Body of pancreas (tissue), 4 donors: ENCODE data around the gene ANKRD2.

ENCODE experiments used
- POLR2A ChIP-seq, 3 donors: fragments of 450-650 bp; IDR thresholded peaks; one replicate each; pipeline ENCODE4 v1.6.1; 2016; ENCODE audit warnings: antibody characterized with exemption in 3 of 3, mild to moderate bottlenecking in 2 of 3
- TF ChIP-seq, protein P1 (sequence below), 7 experiments: fragments of 450-650 bp in 4 of 7; fragments of 200-600 bp in 3 of 7; sonication (generic) in 3 of 7; IDR thresholded peaks; one replicate each; pipeline ENCODE4 v1.5.1; 2016 to 2019; ENCODE audit warnings: antibody characterized with exemption in 7 of 7

- TF ChIP-seq, protein P1, sequence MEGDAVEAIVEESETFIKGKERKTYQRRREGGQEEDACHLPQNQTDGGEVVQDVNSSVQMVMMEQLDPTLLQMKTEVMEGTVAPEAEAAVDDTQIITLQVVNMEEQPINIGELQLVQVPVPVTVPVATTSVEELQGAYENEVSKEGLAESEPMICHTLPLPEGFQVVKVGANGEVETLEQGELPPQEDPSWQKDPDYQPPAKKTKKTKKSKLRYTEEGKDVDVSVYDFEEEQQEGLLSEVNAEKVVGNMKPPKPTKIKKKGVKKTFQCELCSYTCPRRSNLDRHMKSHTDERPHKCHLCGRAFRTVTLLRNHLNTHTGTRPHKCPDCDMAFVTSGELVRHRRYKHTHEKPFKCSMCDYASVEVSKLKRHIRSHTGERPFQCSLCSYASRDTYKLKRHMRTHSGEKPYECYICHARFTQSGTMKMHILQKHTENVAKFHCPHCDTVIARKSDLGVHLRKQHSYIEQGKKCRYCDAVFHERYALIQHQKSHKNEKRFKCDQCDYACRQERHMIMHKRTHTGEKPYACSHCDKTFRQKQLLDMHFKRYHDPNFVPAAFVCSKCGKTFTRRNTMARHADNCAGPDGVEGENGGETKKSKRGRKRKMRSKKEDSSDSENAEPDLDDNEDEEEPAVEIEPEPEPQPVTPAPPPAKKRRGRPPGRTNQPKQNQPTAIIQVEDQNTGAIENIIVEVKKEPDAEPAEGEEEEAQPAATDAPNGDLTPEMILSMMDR (IDR thresholded peaks at IDR 0.05): no peak
- no peak for TF ChIP-seq POLR2A (IDR thresholded peaks at IDR 0.05)
These were observed 34.2 kb upstream of the ANKRD2 start for GRCh38 chr10:97538411-97538810.
